Effector CD4-positive, alpha-beta T cell (primary cell): ENCODE data around the gene LRRC3.

Source experiments
- DNase-seq: peaks from one replicate; pipeline ENCODE4 v3.0.0-alpha.2; 2020

Gene LRRC3

GRCh38 chr21:44480200-44481053 lies 25.1 kb downstream of the LRRC3 start:
- DNase-seq: no peak

GRCh38 chr21:44482581-44483287 lies 27.4 kb downstream of the LRRC3 start:
- DNase-seq: no peak

- DNase-seq: no peak
These were observed 28.3 kb downstream of the LRRC3 start for GRCh38 chr21:44483288-44484237.

GRCh38 chr21:44484498-44485253 lies 29.4 kb downstream of the LRRC3 start:
- no peak for DNase-seq

- DNase-seq: peak; percentile 16
These were observed 30.0 kb downstream of the LRRC3 start for GRCh38 chr21:44485254-44485793.

GRCh38 chr21:44485796-44486195 lies 30.5 kb downstream of the LRRC3 start:
- DNase-seq: no peak

- DNase-seq: no peak
These were observed 31.0 kb downstream of the LRRC3 start for GRCh38 chr21:44486302-44486701.

GRCh38 chr21:44487831-44488230 lies 32.5 kb downstream of the LRRC3 start:
- DNase-seq: no peak

GRCh38 chr21:44489962-44490361 lies 34.7 kb downstream of the LRRC3 start:
- no peak for DNase-seq

- no peak for DNase-seq
These were observed 35.1 kb downstream of the LRRC3 start for GRCh38 chr21:44490405-44490804.

- DNase-seq: no peak
These were observed 35.5 kb downstream of the LRRC3 start for GRCh38 chr21:44490816-44491215.

GRCh38 chr21:44492567-44493385 lies 37.5 kb downstream of the LRRC3 start:
- no peak for DNase-seq

- no peak for DNase-seq
These were observed 39.1 kb downstream of the LRRC3 start for GRCh38 chr21:44494418-44494817.

GRCh38 chr21:44494956-44495355 lies 39.6 kb downstream of the LRRC3 start:
- DNase-seq: no peak

GRCh38 chr21:44495611-44496563 lies 40.6 kb downstream of the LRRC3 start:
- DNase-seq: no peak

- DNase-seq: no peak
These were observed 41.5 kb downstream of the LRRC3 start for GRCh38 chr21:44496564-44497550.

- no peak for DNase-seq
These were observed 42.4 kb downstream of the LRRC3 start for GRCh38 chr21:44497703-44498126.
